ENCODE measurements around the gene NFAM1.

NFAM1 gene

DNA sequence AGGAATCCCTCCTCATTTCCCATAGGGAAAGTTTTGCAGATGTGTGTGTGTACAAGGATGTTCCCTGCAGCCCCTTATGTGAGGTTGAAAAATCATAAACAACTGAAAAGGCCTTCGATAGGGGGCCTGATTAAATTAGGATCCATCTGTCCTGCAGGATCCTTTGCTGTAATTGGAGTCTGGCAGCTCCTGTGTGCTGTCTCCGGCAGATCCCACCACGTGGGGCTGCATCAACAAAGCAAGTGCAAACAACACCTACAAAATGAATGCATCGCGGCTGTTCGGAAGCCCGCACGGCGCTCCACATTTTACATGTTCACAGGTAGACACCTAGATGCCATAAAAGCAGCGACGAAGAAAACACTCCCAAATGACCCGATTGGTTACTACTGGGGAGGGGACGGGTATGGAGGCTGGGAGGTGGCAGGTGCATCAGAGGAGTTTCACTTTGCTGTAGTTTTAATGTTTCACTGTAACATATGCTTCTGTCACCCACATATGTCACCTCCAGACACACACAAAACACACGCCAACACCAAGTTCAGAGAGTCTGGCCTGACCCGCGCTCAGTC lies 52.2 kb downstream of the NFAM1 start:
- DNase-seq (ENCODE audit: low spot score) = no peak
- TF ChIP-seq, protein P1, sequence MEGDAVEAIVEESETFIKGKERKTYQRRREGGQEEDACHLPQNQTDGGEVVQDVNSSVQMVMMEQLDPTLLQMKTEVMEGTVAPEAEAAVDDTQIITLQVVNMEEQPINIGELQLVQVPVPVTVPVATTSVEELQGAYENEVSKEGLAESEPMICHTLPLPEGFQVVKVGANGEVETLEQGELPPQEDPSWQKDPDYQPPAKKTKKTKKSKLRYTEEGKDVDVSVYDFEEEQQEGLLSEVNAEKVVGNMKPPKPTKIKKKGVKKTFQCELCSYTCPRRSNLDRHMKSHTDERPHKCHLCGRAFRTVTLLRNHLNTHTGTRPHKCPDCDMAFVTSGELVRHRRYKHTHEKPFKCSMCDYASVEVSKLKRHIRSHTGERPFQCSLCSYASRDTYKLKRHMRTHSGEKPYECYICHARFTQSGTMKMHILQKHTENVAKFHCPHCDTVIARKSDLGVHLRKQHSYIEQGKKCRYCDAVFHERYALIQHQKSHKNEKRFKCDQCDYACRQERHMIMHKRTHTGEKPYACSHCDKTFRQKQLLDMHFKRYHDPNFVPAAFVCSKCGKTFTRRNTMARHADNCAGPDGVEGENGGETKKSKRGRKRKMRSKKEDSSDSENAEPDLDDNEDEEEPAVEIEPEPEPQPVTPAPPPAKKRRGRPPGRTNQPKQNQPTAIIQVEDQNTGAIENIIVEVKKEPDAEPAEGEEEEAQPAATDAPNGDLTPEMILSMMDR (IDR thresholded peaks at IDR 0.05; ENCODE audit: extremely low read depth, insufficient read depth, missing control alignments) = no peak
- in situ Hi-C loops (cut with MboI; ENCODE audit: low pct_unique_long_range_greater_than_20kb, low sequenced_read_pairs, unreplicated experiment) = no loop called here

DNA sequence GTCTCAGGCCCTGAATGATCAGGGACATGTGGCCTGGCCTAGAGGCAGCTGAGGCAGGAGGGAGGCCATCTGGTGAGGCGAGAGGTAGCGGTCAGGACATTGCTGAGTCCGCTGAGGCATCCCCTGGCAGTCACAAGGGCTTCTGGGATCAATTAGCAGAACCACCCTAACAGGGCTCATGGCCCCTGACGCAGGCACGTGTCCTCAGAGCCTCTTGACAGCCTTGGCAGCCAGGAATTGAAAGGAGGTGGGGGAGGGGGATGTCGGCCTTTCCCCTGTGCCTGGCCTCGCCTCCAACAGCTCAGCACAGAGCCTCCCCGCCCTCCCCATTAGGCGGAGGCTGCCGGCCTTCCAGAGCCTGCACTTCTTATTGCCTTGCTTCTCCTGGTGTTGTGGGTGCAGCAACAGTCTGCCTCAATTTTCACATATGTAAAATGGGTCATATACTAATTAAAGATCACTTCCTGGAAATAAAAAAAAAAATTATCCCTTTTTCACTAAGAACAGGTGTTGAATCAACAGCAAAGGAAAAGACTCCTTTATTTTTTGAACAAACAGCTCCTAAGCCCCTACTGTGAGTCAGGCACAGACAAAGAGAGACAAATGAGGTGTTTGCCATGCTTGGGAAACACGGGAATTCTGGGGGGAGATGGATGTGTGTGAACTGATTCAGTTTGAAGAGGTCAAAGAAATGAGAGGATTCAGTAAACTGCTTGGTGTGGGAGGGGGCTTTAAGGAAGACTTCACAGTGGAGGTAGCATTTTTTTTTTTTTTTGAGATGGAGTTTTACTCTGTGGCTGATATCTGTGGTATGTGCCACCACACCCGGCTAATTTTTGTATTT lies 55.3 kb downstream of the NFAM1 start:
- in situ Hi-C loops (cut with MboI; ENCODE audit: low pct_unique_long_range_greater_than_20kb, low sequenced_read_pairs, unreplicated experiment) = no loop called here
- no peak for DNase-seq (ENCODE audit: low spot score)
- TF ChIP-seq, protein P1 (IDR thresholded peaks at IDR 0.05; ENCODE audit: extremely low read depth, insufficient read depth, missing control alignments) = no peak

DNA sequence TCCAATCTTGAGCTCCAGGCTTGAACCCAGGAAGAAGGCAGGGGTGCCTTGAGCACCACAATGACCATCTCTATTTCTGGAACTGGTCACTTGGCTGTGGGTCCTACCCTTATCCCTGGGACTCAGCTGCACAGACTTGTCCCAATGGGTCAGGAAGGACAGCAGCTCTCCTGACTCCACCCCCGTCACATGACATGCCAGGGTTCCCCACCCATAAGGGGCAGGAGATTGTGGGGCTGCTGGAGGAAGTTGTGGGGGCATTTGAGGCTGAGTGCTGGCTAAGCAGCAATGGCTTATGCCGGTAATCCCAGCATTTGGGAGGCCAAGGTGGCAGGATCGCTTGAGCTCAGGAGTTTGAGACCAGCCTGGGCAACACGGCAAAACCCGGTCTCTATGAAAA lies 56.2 kb downstream of the NFAM1 start:
- no peak for DNase-seq (ENCODE audit: low spot score)
- TF ChIP-seq, protein P1 (IDR thresholded peaks at IDR 0.05; ENCODE audit: extremely low read depth, insufficient read depth, missing control alignments) = no peak
- in situ Hi-C loops (cut with MboI; ENCODE audit: low pct_unique_long_range_greater_than_20kb, low sequenced_read_pairs, unreplicated experiment) = no loop called here

DNA sequence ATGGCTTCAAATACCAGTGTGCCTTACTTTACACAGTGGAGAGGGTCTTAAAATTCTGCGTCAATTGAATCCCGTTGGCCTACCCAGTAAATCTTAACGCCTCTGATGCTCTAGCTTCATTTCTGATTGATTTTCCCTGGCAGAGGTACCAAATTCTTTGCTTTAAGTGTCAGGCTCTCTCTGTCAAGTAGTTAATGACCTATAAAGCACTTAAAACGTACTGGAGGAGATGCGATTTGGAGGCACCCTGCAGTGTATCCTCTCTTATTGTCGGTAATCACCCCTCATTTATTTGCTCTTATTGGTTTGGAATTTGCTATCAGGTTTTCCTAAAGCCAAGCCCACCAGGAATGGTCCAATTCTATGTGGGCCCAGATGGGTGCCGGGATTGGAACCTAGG lies 59.2 kb downstream of the NFAM1 start:
- DNase-seq (ENCODE audit: low spot score) = no peak
- in situ Hi-C loops (cut with MboI; ENCODE audit: low pct_unique_long_range_greater_than_20kb, low sequenced_read_pairs, unreplicated experiment) = no loop called here
- TF ChIP-seq, protein P1 (IDR thresholded peaks at IDR 0.05; ENCODE audit: extremely low read depth, insufficient read depth, missing control alignments) = no peak

DNA sequence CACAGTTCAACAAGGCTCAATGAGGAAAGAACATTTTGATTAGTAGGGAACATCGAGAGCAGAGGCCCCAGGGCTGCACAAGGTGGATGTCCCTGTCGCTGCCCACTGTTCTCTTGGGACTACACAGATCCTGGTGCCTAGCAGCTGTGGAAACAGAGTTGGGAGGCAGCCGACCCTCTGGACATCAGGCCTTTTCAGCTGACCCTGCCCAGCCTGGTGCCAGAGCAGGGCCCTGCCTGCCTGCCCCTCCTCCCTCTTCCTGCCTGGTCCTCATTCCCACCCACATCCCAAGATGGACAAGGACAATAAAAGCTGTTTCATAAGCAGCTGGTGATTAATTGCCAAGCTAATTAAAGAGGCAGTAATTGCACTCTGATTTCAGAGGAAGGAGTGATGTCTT lies 60.7 kb downstream of the NFAM1 start:
- TF ChIP-seq, protein P1 (IDR thresholded peaks at IDR 0.05; ENCODE audit: extremely low read depth, insufficient read depth, missing control alignments) = no peak
- in situ Hi-C loops (cut with MboI; ENCODE audit: low pct_unique_long_range_greater_than_20kb, low sequenced_read_pairs, unreplicated experiment) = no loop called here

DNA sequence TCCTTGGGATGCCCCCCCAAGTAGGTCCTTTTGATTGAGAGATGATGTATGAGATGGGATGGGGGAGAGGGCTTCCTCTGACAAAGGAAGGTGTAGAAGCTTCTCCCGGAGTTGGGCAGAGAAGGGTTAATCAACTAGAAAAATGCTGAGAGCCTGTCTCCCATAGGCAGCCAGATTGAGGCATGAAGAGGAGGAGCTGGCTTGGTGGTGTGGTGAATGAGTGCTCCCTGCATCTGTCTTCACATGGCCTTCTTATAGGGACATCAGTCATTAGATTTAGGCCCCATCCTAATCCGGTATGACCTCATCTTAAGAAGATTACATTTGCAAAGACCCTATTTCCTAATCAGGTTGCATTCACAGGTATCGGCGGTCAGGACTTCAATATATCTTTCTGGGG lies 61.1 kb downstream of the NFAM1 start:
- no peak for DNase-seq (ENCODE audit: low spot score)
- TF ChIP-seq, protein P1 (IDR thresholded peaks at IDR 0.05; ENCODE audit: extremely low read depth, insufficient read depth, missing control alignments) = no peak
- in situ Hi-C loops (cut with MboI; ENCODE audit: low pct_unique_long_range_greater_than_20kb, low sequenced_read_pairs, unreplicated experiment) = no loop called here

More for the DNA sequence above, 60.7 kb downstream of the NFAM1 start:
- DNase-seq (ENCODE audit: low spot score) = no peak
